Right lobe of liver (tissue), 4 donors: ENCODE results near the gene CDH4.

Experiments used
- CTCF ChIP-seq, 4 donors: fragments of 200-600 bp in 3 of 4; fragments of 450-650 bp in 1 of 4; IDR thresholded peaks; one replicate each; pipeline versions ENCODE4 v1.5.1 to v1.8.0; 2016 to 2022; ENCODE audit warnings: antibody characterized with exemption in 4 of 4, mild to moderate bottlenecking in 2 of 4
- POLR2A ChIP-seq: fragments of 450-650 bp; IDR thresholded peaks from one replicate; pipeline ENCODE4 v1.6.1; 2017; ENCODE audit warnings: antibody characterized with exemption, mild to moderate bottlenecking
- donor health status: DM: no; HTN: no; CAD: no.
- donor health status: DM: no; HTN: no; CAD: no.
- donor health status: DM: no; HTN: yes; CAD: no.

GRCh38 chr20:61815176-61815575, 563.1 kb downstream of the CDH4 start:
- no peak for TF ChIP-seq POLR2A
- no peak for TF ChIP-seq CTCF (IDR thresholded peaks at IDR 0.05)
